ENCODE measurements around the gene P2RX2.

P2RX2 gene

DNA sequence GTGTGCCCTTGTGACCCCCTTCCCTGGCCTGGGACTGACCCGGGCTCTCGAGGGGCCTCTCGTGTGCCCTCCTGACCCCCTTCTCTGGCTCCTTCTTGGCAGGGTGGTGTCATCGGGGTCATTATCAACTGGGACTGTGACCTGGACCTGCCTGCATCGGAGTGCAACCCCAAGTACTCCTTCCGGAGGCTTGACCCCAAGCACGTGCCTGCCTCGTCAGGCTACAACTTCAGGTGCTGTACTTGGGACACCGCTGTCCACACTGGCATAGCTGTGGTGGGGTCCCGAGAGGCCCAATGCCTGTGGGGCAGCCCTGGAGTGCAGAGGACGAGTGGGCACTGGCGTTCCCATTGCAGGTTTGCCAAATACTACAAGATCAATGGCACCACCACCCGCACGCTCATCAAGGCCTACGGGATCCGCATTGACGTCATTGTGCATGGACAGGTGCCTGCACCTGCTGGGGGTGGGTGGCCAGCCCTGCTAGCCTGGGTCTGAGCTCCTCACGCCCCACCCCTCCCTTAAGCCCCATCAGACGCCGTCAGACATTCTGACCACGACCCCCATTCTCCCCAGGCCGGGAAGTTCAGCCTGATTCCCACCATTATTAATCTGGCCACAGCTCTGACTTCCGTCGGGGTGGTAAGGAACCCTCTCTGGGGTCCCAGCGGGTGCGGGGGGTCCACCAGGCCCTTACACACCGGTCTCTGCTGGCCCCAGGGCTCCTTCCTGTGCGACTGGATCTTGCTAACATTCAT is 2.5 kb downstream of the P2RX2 start:
- DNase-seq: no peak

DNA sequence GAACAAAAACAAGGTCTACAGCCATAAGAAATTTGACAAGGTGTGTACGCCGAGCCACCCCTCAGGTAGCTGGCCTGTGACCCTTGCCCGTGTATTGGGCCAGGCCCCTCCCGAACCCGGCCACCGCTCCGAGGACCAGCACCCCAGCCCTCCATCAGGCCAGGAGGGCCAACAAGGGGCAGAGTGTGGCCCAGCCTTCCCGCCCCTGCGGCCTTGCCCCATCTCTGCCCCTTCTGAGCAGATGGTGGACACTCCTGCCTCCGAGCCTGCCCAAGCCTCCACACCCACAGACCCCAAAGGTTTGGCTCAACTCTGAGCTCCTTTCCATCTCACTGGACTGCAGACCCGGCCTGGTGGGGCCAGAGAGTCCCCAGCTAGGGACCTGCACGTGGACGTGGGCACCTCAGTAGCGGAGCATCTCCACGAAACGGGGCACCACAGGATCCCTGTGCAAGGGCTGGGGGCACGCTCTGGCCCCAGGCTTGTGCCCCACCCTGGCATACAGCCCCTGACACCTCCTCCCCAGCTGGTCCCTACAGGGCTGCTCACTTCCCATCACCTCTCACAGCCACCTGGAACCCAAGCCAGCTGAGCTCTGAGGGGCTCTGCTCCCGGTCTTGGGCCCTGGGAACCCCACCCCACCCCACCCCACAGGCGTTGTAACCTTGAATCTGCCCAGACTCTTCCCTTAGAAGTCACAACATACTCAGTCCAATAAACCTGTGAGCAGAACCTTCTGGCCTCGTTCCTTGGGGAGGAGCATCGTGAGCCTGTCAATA is 3.3 kb downstream of the P2RX2 start:
- DNase-seq: no peak

DNA sequence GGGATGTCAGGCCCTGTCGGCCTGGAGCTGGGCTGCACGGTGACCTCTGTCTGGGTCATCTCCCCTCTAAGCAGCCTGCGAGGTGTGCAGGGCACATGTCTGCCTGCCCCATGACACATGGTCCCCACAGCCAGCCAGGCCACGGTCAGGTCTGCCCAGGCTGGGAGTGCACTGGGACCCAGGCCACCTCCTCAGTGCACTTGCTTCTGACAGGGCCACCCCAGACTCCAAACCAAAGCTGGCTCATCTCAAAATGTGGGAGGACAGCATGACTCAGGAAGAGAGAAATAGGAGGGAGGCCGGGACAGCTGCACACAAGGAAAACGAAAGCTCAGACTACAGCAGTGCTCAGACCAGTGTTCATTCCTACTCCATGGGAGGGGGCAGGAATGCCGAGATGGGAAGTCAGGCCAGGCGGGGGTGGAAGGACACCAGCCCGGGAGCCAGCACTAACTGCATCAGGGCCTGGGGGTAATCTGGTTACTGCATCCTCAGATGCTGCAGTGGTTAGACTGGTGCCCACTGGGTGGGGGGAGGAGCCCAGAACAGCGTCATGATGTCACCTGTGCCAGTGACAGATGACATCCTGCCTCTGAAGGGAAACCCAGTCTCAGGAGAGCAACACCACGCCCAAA is 4.0 kb downstream of the P2RX2 start:
- DNase-seq: no peak

DNA sequence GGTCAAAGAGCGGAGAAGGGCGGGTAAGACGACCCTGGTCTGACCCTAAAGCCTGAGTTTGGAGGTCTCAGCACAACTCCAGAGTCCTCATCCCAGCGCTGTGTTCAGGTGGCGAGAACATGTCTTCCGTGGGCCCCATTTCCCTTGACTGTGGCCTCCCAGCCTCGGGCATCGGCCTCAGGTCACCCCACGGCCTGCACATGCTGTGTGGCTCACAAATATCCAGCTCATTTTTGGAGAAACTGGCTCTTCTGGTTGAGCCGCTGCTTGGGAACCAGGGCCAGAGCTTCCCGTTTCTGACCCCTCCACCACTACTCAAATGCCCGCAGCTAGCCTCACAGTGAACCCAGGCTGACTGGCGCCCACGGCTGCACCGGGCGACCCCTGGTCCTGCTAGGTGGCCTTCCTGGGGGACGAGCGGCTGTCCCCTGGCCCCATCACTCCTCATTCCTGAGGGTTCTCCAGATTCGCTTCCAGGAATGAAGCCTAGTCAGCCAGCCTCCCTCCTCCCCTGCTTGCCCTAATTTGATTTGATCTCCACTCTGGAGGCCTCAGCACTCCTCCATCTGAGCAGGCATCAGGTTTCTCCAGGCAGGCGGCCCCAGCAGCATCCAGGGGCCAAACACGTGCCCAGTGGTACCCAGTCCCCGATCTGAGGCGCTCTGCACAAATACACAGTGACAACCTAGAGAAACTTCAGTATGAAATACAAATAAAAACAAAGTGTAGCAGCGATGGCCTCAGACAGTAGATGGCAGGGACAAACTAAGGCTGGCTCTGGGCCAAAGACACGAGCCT is 4.7 kb downstream of the P2RX2 start:
- DNase-seq: no peak

DNA sequence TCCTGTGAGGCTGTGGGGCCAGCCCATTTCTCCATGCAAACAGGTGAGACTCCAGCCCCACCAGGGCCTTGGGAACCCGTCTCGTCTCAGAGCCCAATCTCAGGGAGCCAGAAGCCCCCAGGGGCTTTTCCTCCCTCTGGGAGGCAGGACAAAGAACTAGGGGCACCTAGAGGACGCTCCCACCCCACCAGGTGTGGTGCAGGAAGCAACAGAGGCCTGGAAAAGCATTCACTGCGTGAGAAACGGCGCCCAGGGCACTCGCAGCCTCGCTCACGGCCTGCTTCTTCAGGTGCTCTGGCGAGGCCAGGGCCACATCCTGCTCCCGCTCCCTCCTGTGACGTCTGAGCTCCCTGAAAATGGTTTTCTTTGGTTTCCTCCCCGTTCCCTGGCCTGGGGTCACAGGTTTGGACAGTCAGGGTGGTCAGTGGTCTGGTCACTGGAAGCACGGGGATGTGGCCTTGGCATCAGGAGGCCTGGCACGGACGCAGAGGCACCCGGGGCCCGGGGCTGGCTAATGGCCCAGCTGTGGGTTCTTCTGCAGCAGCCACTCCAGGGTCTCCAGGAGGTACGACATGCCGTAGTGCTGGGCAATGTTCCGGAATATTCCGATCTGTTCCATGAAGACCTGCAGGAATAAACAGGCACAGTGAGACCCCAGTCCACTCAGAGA is 5.7 kb downstream of the P2RX2 start:
- DNase-seq: no peak

DNA sequence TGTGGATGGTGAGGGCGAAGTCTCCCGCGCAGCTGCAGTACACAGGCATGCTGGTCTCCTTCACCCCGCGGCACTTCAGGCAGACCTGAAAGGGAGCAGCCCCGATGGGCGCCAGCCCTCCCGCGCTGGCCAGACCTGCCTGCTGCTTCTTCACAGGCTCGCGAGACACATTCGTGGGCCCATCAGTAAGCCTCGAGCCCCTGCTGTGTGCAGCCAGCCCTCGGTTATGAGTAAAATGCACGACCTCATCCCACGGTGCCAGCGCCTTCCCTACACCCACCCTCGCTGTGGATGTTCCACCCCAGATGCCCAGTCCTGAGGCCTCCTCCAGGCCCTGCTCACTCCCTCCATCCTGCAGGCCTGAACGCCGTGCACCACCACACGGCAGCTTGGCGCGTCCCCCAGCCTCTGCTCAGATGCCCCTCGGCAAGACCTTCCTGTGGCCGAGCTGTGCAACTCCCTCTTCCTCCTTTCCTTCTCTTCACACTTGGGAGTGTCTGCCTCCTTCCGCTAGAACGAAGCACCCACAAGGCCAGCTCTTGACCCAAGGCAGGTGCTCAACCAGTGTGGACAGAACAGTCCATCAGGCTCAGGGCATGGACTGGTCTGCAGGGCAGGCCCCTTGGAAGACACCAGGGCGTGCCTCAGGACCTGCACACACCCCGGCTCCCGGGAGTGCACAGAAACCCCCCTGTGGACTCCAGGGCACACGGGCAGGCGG is 6.5 kb downstream of the P2RX2 start:
- DNase-seq: no peak

DNA sequence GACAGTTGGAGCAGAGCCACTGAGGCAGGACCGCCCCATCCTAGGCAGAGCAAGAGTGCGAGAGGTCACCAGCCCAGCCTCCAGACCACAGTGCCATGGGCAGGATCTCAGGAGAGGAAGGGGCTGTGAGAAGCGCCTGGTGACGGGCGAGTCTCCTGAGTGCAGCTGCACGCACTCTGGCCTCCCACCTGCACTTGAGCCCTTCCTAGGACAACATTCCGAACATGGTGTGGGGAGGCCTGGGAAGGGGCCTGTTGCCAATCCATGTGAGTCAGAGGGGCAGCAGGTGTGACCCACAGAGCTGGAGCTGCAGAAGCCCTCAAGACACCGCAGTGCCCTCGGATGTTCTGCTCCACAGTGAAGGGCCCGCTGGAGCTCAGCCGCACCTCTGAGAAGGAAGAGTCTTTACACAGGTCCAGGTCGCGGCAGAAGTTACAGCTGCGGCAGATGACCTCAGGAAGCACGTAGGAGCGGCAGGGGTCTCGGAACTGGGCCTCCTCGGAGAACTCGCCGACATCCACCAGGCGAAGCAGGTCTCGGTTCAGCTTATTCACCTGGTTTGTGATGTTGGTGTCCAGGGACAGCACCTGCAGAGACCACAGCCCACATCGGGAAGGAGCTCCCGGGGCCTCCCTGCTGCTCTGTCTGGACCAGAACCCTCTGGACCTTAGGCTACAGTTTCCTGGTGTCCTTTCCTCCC is 7.3 kb downstream of the P2RX2 start:
- no peak for DNase-seq

DNA sequence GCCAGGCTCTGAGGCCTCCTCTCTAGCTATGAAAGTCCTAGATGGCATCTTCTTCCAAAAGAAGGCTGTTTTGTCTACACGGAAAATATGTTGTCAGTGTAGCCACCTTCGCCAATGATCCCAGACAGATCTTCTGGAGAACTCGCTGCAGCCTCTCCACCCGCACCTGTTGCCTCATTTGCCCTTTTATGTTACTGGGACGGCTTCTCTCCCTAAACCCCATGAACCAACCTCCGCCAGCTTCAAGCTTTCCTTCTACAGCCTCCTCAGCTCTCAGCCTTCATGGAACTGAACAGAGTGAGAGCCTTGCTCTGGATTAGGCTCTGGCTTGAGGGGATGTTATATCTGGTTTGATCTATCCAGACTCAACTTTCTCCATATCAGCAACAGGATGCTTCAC is 10.8 kb downstream of the P2RX2 start:
- no peak for DNase-seq

DNA sequence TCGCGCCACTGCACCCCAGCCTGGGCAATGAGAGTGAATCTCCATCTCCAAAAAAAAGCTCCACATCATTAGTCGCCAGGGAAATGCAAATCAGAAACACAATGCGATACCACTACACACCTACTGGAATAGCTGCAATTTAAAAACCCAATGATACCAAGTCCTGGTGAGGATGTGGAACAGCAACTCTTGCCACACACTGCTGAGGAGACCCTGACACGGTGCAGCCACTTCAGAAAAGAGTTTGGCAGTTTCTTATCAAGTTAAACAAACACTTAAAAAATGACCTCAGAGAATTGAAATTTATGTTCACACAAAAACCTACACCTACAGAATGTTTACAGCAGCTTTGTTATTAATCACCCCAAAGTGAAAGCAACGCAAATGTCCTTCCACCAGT is 12.1 kb downstream of the P2RX2 start:
- DNase-seq: no peak

DNA sequence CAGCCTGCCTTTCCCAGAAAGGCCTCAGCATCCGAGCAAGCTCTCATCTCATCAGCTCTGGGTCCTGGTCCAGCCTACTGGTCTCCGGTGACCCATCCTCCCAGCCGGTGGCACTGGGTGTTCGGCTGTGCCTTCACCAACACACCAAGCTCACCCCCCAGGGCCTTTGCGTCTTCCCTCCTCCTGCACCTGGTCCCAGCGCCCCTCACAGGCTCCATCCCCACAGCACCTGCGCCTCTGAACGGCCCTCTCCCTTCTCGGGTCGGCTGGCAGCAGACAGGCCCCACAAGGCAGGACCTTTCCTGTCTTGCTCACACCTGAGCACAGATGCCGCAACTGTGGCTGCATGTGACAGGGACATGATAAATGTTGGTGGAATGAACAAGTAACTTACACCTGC is 13.1 kb downstream of the P2RX2 start:
- no peak for DNase-seq

DNA sequence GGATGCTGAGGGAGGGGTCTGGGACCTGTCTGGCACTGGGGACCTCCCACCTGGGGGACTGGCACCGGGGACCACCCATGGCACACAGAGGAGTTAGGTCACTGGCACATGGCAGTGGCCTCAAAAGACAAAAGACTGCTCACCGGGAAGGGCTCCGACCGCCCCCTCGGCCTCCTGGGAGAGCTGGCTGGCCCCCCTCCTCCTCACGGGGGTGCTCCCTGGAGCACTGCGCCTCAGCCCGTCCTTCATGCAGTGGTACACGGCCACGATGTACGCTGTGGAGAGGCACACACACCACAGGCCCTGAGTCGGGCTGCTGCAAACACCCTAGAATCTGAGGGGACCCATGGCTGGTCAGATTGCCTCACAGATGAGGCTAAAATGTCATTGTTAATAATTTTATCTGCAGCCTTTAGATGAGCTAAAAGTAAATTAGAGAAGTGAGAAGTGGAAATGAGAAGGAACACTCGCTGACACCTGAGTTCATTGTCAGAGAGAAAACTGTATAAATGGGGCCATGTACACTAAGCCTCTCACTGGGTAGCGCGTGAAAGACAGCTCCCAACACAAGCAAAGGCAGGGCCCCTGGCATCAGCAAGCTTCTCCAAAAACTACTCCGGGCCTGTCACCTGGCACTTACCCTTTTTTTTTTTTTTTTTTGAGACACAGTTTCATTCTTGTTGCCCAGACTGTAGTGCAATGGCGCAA is 14.1 kb downstream of the P2RX2 start:
- DNase-seq: no peak

DNA sequence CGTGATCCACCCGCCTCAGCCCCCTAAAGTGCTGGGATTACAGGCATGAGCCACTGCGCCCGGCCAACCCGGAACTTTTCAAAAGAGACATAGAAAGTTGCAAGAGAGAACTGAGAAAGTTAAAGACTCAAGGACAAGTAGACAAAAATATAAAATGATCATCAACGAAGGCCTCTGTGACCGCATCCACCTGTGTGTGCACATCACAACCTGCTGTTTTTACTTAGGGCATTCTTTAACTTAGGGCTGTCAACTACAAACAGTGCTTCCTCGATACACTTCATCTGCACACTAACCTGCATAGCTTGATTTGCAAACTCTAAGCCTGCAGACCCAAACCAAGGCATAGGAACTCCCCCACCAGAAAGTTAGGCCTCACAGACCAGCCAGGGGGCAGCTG is 14.8 kb downstream of the P2RX2 start:
- DNase-seq: no peak

DNA sequence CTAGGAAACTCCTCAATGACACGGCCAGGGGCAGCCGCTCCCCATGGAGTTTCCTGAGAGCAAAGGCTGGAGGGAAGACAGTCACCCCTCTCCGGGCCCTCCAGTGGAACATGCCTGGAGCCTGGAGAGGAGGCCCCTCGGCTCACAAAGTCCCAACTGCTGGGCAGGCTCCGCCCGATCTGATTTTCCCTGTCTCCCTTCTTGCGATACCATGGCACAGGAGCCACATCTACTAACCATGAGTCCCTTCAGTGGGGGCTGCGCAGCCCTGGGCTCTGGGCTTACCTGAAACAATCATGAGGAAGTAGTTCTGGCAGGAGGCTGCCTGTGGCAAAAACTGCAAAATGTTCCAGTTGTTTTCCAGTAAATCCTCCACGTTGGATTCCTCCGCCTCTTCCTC is 15.3 kb downstream of the P2RX2 start:
- no peak for DNase-seq

DNA sequence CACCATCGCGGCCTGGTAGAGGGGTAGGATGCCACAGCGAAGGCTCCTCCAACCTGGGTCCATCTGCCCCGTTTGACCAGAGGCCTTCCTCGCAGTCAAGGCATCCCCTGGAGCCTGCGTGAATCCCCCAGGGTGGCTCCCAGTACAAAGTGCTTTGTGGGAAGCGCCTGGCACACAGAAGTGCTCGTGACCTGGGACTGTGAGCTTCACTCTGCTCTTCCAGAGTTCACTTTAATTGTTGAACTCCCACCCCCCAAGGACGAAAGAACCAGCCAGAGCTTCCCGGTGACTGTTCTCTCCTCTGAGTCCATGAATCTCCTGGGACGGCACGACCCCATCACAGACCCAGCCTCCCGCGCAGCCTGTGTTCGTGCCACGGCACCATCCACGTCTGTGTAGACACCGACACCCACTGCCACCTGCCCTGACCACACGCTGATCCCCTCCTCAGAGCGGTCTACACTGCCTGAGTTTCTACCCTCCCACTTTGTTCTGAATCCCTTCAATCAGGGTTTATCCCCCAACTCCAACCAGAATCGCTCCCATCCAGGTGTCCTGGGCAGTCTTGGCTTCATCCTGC is 15.9 kb downstream of the P2RX2 start:
- DNase-seq: no peak

DNA sequence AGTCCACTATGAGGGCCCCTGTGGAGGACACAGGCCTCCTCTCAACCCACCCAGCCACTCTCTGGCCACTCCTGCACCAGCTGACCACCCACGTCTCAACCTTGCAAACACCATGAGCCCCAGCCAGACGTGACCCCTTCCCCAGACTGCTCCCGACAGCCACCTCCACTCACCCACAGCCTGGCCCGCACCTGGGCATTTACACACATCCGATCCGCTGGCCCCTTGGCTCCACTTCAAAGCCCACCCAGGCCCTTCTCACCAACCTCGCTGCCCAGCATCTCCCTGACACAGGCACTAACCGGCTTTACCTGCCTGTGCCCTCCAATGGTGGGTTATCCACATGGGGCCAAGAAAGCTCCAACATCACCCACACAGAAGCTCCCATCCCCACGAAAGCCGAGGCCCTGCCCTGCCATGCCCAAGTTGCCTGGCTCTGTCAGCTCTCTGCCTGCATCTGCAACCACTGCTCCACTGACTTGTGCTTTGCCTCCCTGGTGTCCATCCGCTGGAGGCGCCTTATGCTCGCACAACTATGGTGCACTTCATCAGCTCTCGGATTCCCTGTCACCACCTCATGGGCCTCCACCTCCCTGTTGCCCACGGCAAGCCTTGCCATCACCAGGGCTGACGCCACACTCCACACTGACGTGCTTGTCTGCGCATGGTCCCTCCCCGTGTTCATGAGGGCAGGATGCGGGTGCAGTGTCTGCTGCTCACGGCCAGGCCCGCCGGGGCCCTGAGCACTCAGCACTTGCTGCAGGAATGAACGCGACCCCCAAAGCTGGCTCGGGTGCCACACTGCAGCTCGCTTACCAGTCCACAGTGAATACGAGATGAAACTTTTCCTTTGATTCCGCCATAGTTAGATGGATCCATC is 16.7 kb downstream of the P2RX2 start:
- DNase-seq: no peak

DNA sequence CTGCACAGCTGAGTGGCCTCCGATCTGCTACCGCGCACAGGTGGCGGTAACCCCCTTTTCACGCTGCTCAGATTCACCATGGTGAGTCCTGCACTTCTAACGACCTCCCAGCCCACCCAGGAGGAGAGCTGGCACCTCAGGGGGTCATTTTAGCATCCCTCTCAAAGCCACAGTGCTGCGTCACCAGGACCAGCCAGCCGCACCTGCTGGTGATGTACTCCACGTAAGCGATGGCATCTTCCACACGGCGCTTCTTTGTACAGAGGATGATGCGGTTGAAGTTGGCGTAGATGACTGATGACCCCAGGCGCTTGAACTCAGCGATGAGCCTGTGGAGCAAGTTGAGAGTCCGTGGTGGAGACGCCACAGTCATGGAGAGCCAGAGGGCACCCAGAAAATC is 19.2 kb downstream of the P2RX2 start:
- no peak for DNase-seq

DNA sequence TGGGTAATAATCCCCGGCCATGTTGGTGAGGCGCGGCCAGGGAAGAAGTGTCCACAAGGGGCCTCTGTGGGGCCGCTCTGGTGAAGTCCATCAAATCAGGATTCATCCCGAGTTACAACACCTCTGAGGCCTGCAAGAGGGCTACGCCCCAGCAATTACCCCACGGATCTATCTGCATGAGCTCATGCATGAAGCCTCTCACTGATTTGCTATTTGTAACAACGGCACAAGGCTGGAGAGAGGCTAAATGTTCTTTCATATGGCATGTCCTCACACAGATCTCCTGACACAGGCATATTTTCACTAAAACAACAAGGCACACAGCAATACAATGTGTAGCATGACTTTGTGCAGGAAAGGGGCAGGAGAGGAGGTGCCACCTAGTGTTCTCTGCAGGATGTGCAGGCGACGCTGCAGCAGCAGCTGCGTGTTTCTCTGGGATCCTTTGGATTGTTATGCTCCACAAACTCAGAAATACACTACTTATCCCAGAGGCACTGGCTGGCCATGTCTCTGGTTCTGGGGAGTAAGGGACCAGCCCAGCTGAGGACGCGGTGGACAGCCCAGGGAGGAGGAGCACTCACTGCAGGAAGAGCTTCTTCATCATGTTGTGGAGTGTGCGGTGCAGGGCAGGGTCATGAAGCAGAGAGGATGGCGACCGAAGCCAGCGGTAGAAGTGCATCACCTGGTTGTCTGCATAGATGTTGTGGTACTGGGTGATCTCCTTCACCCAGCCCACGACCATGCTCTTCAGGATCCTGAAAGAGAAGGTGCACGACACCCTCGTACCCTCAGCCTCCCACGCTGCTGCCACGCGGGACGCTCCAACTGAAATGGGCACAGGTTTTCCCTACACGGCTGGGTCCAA is 20.2 kb downstream of the P2RX2 start:
- DNase-seq: no peak

DNA sequence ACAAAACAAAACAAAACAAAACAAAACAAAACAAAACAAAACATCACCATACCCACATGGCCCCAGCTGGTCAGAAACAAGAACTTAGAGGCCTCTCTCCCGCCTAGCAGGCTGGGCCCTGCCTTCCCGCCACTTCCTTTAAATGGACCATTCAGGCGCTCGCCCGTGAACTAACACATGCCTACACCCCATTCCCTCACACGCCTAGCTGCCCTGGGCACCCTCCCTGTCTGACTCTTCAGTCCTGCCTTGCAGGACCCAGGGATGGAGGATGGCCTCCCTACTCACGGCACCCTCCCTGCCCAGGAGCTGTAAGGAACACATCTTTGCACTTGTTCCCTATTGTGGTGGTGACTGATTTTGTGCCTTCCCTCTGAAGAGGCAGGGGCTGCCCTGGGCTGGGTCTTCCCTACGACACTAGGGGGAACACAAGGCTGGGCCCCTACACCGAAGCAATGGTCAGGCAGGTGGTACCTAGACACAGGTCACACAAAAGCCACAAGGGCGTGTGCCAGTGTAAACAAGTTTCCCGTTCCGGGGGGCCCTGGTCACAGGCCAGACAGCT is 21.5 kb downstream of the P2RX2 start:
- DNase-seq: no peak

Data from CD4-positive, alpha-beta T cell treated with Interferon alpha-2 for 1 hour (primary cell).